ENCODE results near the gene MTHFD1L. TPM values are rescaled to one million over a fixed set of nuclear protein-coding genes. Genes with fewer than 3 reads are reported as not detected.

Gene MTHFD1L
- total and polyA plus RNA-seq, 2 of the 4 experiments (the other 2 are of a cell fraction) = 43.5 to 53.2 TPM

GRCh38 chr6:151119823-151120524 lies 254.5 kb downstream of the MTHFD1L start:
- no TSS peak for BruUV-seq (replicated peaks)
- no peak overlapping the region for H3K14ac ChIP-seq (replicated peaks; ENCODE audit: low read depth, low read length)
- H2BK20ac ChIP-seq (ENCODE audit: low read depth, low read length) = no peak overlapping the region
- H3K4me2 ChIP-seq (ENCODE audit: low read depth, low read length) = no peak overlapping the region
- intact Hi-C loops (cut with micrococcal nuclease) (no loop called here), dilution Hi-C loops (cut with HindIII; ENCODE audit: low sequenced_read_pairs, unreplicated experiment) (no loop called here), in situ Hi-C loops (cut with MboI; ENCODE audit: low sequenced_read_pairs) (no loop called here)
- no peak overlapping the region for H3K18ac ChIP-seq (ENCODE audit: low read depth, low read length)
- CTCF ChIA-PET = no interaction called here
- peaks cover 12% of the 10 kb centered on the region for H3K27me3 ChIP-seq (ENCODE audit: control insufficient read depth, insufficient read depth, low read length)
- no peaks in the 10 kb centered on the region for H3K4me1 ChIP-seq (ENCODE audit: control insufficient read depth, insufficient read depth, low read length)
- H3K27ac ChIP-seq (ENCODE audit: insufficient read depth, low read length) = no peak overlapping the region
- no peaks in the 10 kb centered on the region for H3K36me3 ChIP-seq (ENCODE audit: control insufficient read depth, insufficient read depth, low read length)
- no peak overlapping the region for H2BK15ac ChIP-seq (ENCODE audit: low read depth, low read length)
- TF ChIP-seq CHD1 (IDR thresholded peaks at IDR 0.05; ENCODE audit: low read depth, low read length) = no peak
- no peak overlapping the region for H3K56ac ChIP-seq (ENCODE audit: extremely low read depth, insufficient read depth, low read length)
- ATAC-seq (ENCODE audit: low read depth) (no peak), DNase-seq (no peak)
- no peak overlapping the region for H2BK5ac ChIP-seq (ENCODE audit: low read depth, low read length, poor library complexity, severe bottlenecking)
- H4K91ac ChIP-seq (ENCODE audit: insufficient read depth, low read depth, low read length) = no peak overlapping the region
- no peak overlapping the region for H2AK5ac ChIP-seq (ENCODE audit: low read depth, low read length)
- H2BK120ac ChIP-seq (ENCODE audit: low read depth, low read length) = no peak overlapping the region
- H3K23ac ChIP-seq (ENCODE audit: low read depth, low read length) = no peak overlapping the region
- no peak overlapping the region for H3K9ac ChIP-seq (ENCODE audit: low read depth, low read length)
- POLR2A ChIA-PET (ENCODE audit: unreplicated experiment) = interaction anchor here (0.6 kb wide), 1 partner anchor 69 kb away, joined by 9 read pairs; no protein-coding TSS in a partner anchor
- no peak overlapping the region for H4K5ac ChIP-seq (ENCODE audit: low read depth, low read length)
- no peak overlapping the region for H3K4ac ChIP-seq (ENCODE audit: low read depth, low read length)
- no peak overlapping the region for H4K8ac ChIP-seq (ENCODE audit: low read depth in 2 of 2, low read length in 2 of 2)
- WGBS, 2 experiments (ENCODE audit: extremely low coverage in 2 of 2, insufficient read length in 1 of 2) = 97% methylated on average over 4 of the region's 11 CpGs; no CpG with 5 or more reads in 1 of the 2 experiments
- no peaks in the 10 kb centered on the region for H3K79me1 ChIP-seq (ENCODE audit: low read depth in 1 of 2, low read length in 2 of 2)
- no peaks in the 10 kb centered on the region for H3K9me1 ChIP-seq (ENCODE audit: insufficient read depth, low read length)
- H3K4me3 ChIP-seq (ENCODE audit: insufficient read depth, low read depth, low read length) = no peak overlapping the region
- no peaks in the 10 kb centered on the region for H3K9me3 ChIP-seq (ENCODE audit: control insufficient read depth, insufficient read depth, low read length)
- no peak overlapping the region for H2AK9ac ChIP-seq (replicated peaks; ENCODE audit: low read depth, low read length, poor library complexity)
- H2AFZ ChIP-seq (replicated peaks; ENCODE audit: low read length, poor library complexity) = no peak overlapping the region
- no peaks in the 10 kb centered on the region for H4K20me1 ChIP-seq (ENCODE audit: insufficient read depth, low read length)
